Measurements from ENCODE around the gene NSUN4. TPM values are rescaled to one million over a fixed set of nuclear protein-coding genes. Genes with fewer than 3 reads are reported as not detected.
"Not testable (repeated sequence)": the region's sequence is repeated elsewhere in the genome, so short reads cannot be mapped to it uniquely, and the experiment has no call there.

The NSUN4 gene
- total RNA-seq, 1 donor: 17.4 TPM

DNA sequence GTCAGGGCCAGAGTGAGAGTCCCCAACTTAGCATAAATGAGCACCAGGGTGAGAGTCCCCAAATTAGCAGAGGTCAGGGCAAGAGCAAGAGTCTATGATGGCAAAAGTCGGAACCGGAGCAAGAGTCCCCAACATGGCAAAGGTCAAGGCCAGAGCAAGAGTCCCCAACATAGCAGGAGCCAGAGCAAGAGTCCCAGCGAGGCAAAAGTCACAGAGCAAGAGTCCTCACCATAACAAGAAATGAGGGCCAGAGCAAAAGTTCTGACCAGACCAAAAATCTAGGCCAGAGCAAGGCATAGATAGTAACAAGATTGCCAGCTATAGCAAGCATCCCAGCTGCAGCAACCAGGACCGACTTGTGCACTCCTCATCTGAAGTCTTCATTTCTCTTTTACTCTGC is 3.1 kb downstream of the NSUN4 start:
- Histone ChIP-seq H2AFZ (ENCODE audit: low read length) (no peak overlapping the region), H3K4me2 (ENCODE audit: insufficient read depth, low read length) (no peak overlapping the region), H3K36me3 (ENCODE audit: insufficient read depth, low read length) (peaks cover 30% of the 10 kb centered on the region), H4K20me1 (ENCODE audit: insufficient read depth, low read length) (no peaks in the 10 kb centered on the region), H3K27ac (ENCODE audit: low read depth, low read length) (no peak overlapping the region), H3K27me3 (ENCODE audit: insufficient read depth, low read length) (no peaks in the 10 kb centered on the region), H3K4me3 (ENCODE audit: insufficient read depth, low read length) (no peak overlapping the region), H3K79me2 (ENCODE audit: insufficient read depth, low read length) (peaks cover 39% of the 10 kb centered on the region), H3K9me3 (ENCODE audit: low read depth, low read length) (no peaks in the 10 kb centered on the region), H3K4me1 (ENCODE audit: insufficient read depth, low read length) (peaks cover 19% of the 10 kb centered on the region)
- no peak for DNase-seq (ENCODE audit: insufficient read length, low spot score, missing footprints)
- TF ChIP-seq, protein P1, sequence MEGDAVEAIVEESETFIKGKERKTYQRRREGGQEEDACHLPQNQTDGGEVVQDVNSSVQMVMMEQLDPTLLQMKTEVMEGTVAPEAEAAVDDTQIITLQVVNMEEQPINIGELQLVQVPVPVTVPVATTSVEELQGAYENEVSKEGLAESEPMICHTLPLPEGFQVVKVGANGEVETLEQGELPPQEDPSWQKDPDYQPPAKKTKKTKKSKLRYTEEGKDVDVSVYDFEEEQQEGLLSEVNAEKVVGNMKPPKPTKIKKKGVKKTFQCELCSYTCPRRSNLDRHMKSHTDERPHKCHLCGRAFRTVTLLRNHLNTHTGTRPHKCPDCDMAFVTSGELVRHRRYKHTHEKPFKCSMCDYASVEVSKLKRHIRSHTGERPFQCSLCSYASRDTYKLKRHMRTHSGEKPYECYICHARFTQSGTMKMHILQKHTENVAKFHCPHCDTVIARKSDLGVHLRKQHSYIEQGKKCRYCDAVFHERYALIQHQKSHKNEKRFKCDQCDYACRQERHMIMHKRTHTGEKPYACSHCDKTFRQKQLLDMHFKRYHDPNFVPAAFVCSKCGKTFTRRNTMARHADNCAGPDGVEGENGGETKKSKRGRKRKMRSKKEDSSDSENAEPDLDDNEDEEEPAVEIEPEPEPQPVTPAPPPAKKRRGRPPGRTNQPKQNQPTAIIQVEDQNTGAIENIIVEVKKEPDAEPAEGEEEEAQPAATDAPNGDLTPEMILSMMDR (IDR thresholded peaks at IDR 0.05; ENCODE audit: extremely low read depth, low read depth, low read length): no peak

DNA sequence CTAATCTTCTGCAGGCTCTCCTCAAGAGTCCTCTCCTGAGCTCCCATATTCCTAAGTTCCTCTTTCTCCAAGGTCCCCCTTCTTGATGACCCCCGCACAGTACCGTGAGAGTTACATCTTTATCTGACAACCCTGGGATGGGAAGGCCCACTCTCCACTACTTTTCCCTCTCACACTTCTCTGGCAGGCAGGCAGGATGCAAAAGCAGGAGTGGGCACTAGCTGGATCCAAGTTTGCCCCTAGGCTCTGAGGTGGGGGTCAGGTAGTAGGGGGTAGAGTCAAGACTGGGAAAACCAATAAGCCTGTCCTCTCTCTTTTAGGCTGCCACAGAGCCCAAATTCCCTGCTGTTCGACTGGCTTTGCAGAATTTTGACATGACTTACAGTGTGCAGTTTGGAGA is 3.9 kb downstream of the NSUN4 start:
- Histone ChIP-seq H3K79me2 (ENCODE audit: insufficient read depth, low read length) (peaks cover 39% of the 10 kb centered on the region), H3K4me2 (ENCODE audit: insufficient read depth, low read length) (no peak overlapping the region), H3K9me3 (ENCODE audit: low read depth, low read length) (no peaks in the 10 kb centered on the region), H4K20me1 (ENCODE audit: insufficient read depth, low read length) (no peaks in the 10 kb centered on the region), H3K27me3 (ENCODE audit: insufficient read depth, low read length) (no peaks in the 10 kb centered on the region), H3K36me3 (ENCODE audit: insufficient read depth, low read length) (peaks cover 37% of the 10 kb centered on the region), H2AFZ (ENCODE audit: low read length) (no peak overlapping the region), H3K4me3 (ENCODE audit: insufficient read depth, low read length) (no peak overlapping the region), H3K27ac (ENCODE audit: low read depth, low read length) (no peak overlapping the region), H3K4me1 (ENCODE audit: insufficient read depth, low read length) (peaks cover 16% of the 10 kb centered on the region)
- TF ChIP-seq, protein P1 (IDR thresholded peaks at IDR 0.05; ENCODE audit: extremely low read depth, low read depth, low read length): no peak
- no peak for DNase-seq (ENCODE audit: insufficient read length, low spot score, missing footprints)

DNA sequence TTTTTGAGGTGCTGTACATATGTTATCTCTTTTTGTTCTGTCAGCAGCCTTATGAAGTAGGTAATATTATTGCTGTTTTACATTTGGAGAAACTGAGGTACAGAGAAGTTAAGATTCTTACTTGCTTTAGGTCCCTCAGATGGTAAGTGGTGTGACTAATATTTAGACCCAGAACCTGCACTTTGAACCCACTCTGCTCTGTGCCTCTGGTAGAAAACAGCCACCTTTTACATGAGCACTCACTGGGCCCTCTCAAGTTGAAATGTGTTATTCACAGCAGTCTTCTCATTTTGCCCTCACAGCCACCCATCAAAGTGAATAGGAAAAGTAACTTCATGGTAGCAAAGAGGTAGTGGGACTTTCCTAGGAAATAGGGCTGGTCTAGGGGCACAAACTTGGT is 4.7 kb downstream of the NSUN4 start:
- Histone ChIP-seq H3K27me3 (ENCODE audit: insufficient read depth, low read length) (no peaks in the 10 kb centered on the region), H3K4me2 (ENCODE audit: insufficient read depth, low read length) (no peak overlapping the region), H3K4me3 (ENCODE audit: insufficient read depth, low read length) (no peak overlapping the region), H2AFZ (ENCODE audit: low read length) (no peak overlapping the region), H4K20me1 (ENCODE audit: insufficient read depth, low read length) (no peaks in the 10 kb centered on the region), H3K27ac (ENCODE audit: low read depth, low read length) (no peak overlapping the region), H3K36me3 (ENCODE audit: insufficient read depth, low read length) (peaks cover 45% of the 10 kb centered on the region), H3K79me2 (ENCODE audit: insufficient read depth, low read length) (peaks cover 39% of the 10 kb centered on the region), H3K9me3 (ENCODE audit: low read depth, low read length) (no peaks in the 10 kb centered on the region), H3K4me1 (ENCODE audit: insufficient read depth, low read length) (peaks cover 14% of the 10 kb centered on the region)
- TF ChIP-seq, protein P1 (IDR thresholded peaks at IDR 0.05; ENCODE audit: extremely low read depth, low read depth, low read length): no peak
- DNase-seq (ENCODE audit: insufficient read length, low spot score, missing footprints): no peak

DNA sequence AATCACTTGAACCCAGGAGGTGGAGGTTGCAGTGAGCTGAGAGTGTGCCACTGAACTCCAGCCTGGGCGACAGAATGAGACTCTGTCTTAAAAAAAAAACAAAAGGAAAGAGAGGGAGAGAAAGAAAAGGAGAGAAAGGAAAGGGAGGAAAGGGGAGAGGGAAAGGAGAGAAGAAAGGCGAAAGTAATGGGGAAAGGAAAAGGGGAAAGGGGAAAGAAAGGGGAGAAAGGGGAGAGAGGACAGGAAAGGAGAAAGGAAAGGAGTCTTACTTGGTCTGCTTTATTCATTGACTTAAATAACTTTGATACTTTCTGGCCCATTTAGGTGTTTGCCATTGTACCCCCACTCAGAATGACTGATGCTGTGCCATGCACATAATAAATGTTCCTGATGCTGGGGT is 11.8 kb downstream of the NSUN4 start:
- H3K27me3 ChIP-seq (ENCODE audit: insufficient read depth, low read length): no peaks in the 10 kb centered on the region
- no peak overlapping the region for H3K27ac ChIP-seq (ENCODE audit: low read depth, low read length)
- DNase-seq (ENCODE audit: insufficient read length, low spot score, missing footprints): no peak
- no peaks in the 10 kb centered on the region for H3K4me1 ChIP-seq (ENCODE audit: insufficient read depth, low read length)
- H4K20me1 ChIP-seq (ENCODE audit: insufficient read depth, low read length): no peaks in the 10 kb centered on the region
- no peak overlapping the region for H2AFZ ChIP-seq (ENCODE audit: low read length)
- TF ChIP-seq, protein P1 (IDR thresholded peaks at IDR 0.05; ENCODE audit: extremely low read depth, low read depth, low read length): no peak
- H3K4me2 ChIP-seq (ENCODE audit: insufficient read depth, low read length): no peak overlapping the region
- no peaks in the 10 kb centered on the region for H3K79me2 ChIP-seq (ENCODE audit: insufficient read depth, low read length)
- H3K9me3 ChIP-seq (ENCODE audit: low read depth, low read length): no peaks in the 10 kb centered on the region
- H3K36me3 ChIP-seq (ENCODE audit: insufficient read depth, low read length): peaks cover 63% of the 10 kb centered on the region
- H3K4me3 ChIP-seq (ENCODE audit: insufficient read depth, low read length): no peak overlapping the region

DNA sequence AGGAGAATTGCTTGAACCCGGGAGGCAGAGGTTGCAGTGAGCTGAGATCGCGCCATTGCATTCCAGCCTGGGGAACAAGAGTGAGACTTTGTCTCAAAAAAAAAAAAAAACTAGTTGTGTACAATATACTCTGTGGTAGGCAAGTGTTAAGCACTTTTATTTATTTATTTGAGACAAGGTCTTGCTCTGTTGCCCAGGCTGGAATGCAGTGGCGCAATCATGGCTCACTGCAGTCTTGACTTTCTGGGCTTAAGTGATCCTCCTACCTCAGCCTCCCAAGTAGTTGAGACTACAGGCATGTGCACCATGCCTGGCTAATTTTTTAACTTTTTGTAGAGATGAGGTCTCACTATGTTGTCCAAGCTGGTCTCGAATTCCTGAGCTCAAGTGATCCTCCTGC is 15.3 kb downstream of the NSUN4 start:
- H3K4me3 ChIP-seq (ENCODE audit: insufficient read depth, low read length); H4K20me1 ChIP-seq (ENCODE audit: insufficient read depth, low read length); H3K79me2 ChIP-seq (ENCODE audit: insufficient read depth, low read length); DNase-seq (ENCODE audit: insufficient read length, low spot score, missing footprints); H3K4me2 ChIP-seq (ENCODE audit: insufficient read depth, low read length); H3K27me3 ChIP-seq (ENCODE audit: insufficient read depth, low read length); H3K9me3 ChIP-seq (ENCODE audit: low read depth, low read length); H3K27ac ChIP-seq (ENCODE audit: low read depth, low read length); H2AFZ ChIP-seq (ENCODE audit: low read length); H3K4me1 ChIP-seq (ENCODE audit: insufficient read depth, low read length): not testable (repeated sequence)
- H3K36me3 ChIP-seq (ENCODE audit: insufficient read depth, low read length): peaks cover 57% of the 10 kb centered on the region

Measured in osteoblast (primary cell).